DND-41 (cell line): ENCODE data around the gene PLAU.

ENCODE experiments used
- EZH2 ChIP-seq: IDR thresholded peaks from 3 replicates; pipeline ENCODE4 v1.6.1; 2012; ENCODE audit warnings: borderline replicate concordance, low read depth, mild to moderate bottlenecking, moderate library complexity, low read length, inconsistent platforms; ENCODE audit not compliant: severe bottlenecking
- TF ChIP-seq, protein P1 (sequence below): IDR thresholded peaks from 2 replicates; pipeline ENCODE4 v1.5.1; 2012; ENCODE audit warnings: borderline replicate concordance, low read length, moderate library complexity, mild to moderate bottlenecking; ENCODE audit not compliant: poor library complexity, severe bottlenecking; ENCODE audit errors: extremely low read depth

DNA sequence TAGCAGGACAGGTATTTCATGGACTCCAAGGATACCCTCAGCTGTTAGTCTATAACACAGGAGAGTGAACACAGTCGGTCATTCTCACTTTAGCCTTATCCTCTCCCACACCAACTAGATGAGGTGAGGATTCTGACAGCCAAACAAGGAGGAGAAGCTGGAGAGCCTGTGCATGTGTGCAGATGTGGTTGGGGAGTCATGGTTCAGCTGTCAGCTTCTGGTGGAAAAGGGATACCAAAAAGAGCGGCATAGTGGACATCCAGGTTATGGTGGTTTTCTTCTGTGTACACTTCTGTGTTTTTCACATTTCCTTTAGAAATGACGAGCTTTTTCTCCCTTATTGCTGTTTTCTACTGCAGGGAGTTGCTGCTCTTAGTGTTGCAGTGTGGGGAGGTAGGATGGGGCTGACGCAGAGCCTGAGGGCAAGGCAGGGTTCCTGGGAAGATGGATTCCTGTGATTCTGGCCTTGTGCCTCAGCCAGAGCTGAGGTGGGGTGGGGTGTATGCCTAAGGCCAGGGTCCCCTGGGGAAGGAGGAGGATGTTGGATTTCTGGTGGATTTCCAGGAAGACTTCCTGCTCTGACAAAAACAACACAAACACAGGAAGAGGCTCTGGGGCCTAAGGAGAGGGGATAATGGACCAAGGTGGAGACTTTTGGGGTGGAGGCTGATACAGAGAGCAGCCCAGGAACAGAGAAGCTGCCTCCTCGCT, 26.6 kb downstream of the PLAU start:
- TF ChIP-seq, protein P1, sequence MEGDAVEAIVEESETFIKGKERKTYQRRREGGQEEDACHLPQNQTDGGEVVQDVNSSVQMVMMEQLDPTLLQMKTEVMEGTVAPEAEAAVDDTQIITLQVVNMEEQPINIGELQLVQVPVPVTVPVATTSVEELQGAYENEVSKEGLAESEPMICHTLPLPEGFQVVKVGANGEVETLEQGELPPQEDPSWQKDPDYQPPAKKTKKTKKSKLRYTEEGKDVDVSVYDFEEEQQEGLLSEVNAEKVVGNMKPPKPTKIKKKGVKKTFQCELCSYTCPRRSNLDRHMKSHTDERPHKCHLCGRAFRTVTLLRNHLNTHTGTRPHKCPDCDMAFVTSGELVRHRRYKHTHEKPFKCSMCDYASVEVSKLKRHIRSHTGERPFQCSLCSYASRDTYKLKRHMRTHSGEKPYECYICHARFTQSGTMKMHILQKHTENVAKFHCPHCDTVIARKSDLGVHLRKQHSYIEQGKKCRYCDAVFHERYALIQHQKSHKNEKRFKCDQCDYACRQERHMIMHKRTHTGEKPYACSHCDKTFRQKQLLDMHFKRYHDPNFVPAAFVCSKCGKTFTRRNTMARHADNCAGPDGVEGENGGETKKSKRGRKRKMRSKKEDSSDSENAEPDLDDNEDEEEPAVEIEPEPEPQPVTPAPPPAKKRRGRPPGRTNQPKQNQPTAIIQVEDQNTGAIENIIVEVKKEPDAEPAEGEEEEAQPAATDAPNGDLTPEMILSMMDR: no peak
- no peak for TF ChIP-seq EZH2
